H9 (cell line): Measurements from ENCODE around the gene FYN. TPM values are rescaled to one million over a fixed set of nuclear protein-coding genes. Genes with fewer than 3 reads are reported as not detected.

ENCODE experiments used
- DNase-seq: peaks from one replicate; pipeline ENCODE4 v3.0.0-alpha.2; 2017
- H2AFZ ChIP-seq: one replicate; pipeline ENCODE4 v1.6.1; 2013; ENCODE audit warnings: mild to moderate bottlenecking, low read length, control low read depth, moderate library complexity
- H2AK5ac ChIP-seq: 2 replicates; pipeline ENCODE4 v1.6.1; 2013; ENCODE audit warnings: low read length, control low read depth, mixed read lengths; ENCODE audit not compliant: insufficient read length
- H2BK120ac ChIP-seq: one replicate; pipeline ENCODE4 v1.6.1; 2013; ENCODE audit warnings: low read depth, mild to moderate bottlenecking, low read length, control low read depth, inconsistent platforms; ENCODE audit not compliant: poor library complexity, severe bottlenecking
- H2BK12ac ChIP-seq: 2 replicates; pipeline ENCODE4 v1.6.1; 2013; ENCODE audit warnings: low read length, control low read depth, mixed read lengths, low read depth; ENCODE audit not compliant: insufficient read length
- H2BK15ac ChIP-seq: 2 replicates; pipeline ENCODE4 v1.6.1; 2013; ENCODE audit warnings: low read depth, low read length, control low read depth
- H2BK20ac ChIP-seq: one replicate; pipeline ENCODE4 v1.6.1; 2013; ENCODE audit warnings: low read depth, mild to moderate bottlenecking, low read length, control low read depth, inconsistent platforms; ENCODE audit not compliant: poor library complexity, severe bottlenecking
- H2BK5ac ChIP-seq: 2 replicates; pipeline ENCODE4 v1.6.1; 2013; ENCODE audit warnings: low read length, control low read depth, mixed read lengths; ENCODE audit not compliant: insufficient read length
- H3K14ac ChIP-seq: 2 replicates; pipeline ENCODE4 v1.6.1; 2013; ENCODE audit warnings: low read length, control low read depth; ENCODE audit not compliant: insufficient read depth
- H3K18ac ChIP-seq: 2 replicates; pipeline ENCODE4 v1.6.1; 2013; ENCODE audit warnings: low read depth, mild to moderate bottlenecking, mixed read lengths, low read length, control low read depth; ENCODE audit not compliant: insufficient read length
- H3K23ac ChIP-seq: 2 replicates; pipeline ENCODE4 v1.6.1; 2013; ENCODE audit warnings: low read length, control low read depth, mixed read lengths, low read depth; ENCODE audit not compliant: insufficient read length
- H3K23me2 ChIP-seq: 2 replicates; pipeline ENCODE4 v1.6.1; 2013; ENCODE audit warnings: low read depth, mild to moderate bottlenecking, mixed read lengths, low read length, control low read depth; ENCODE audit not compliant: insufficient read length, poor library complexity, severe bottlenecking
- H3K27ac ChIP-seq: 2 replicates; pipeline ENCODE4 v1.5.1; 2013; ENCODE audit warnings: low read length, control low read depth, mixed read lengths, low read depth; ENCODE audit not compliant: insufficient read length
- H3K27me3 ChIP-seq: 2 replicates; pipeline ENCODE4 v1.6.1; 2013; ENCODE audit warnings: low read length, control low read depth, inconsistent platforms; ENCODE audit not compliant: insufficient read depth
- H3K4ac ChIP-seq: 2 replicates; pipeline ENCODE4 v1.6.1; 2013; ENCODE audit warnings: low read depth, mild to moderate bottlenecking, control low read depth, inconsistent platforms, low read length, moderate library complexity
- H3K4me1 ChIP-seq: 2 replicates; pipeline ENCODE4 v1.6.1; 2013; ENCODE audit warnings: low read length, control low read depth, inconsistent platforms; ENCODE audit not compliant: insufficient read depth
- H3K4me2 ChIP-seq: 2 replicates; pipeline ENCODE4 v1.6.1; 2013; ENCODE audit warnings: low read length, control low read depth, mixed read lengths; ENCODE audit not compliant: insufficient read length, insufficient read depth
- H3K56ac ChIP-seq: 2 replicates; pipeline ENCODE4 v1.6.1; 2013; ENCODE audit warnings: low read depth, mild to moderate bottlenecking, mixed read lengths, low read length, control low read depth; ENCODE audit not compliant: insufficient read length
- H3K79me1 ChIP-seq: 2 replicates; pipeline ENCODE4 v1.6.1; 2013; ENCODE audit warnings: low read depth, mild to moderate bottlenecking, moderate library complexity, low read length, control low read depth, inconsistent platforms; ENCODE audit not compliant: insufficient read depth, poor library complexity, severe bottlenecking
- H3K79me2 ChIP-seq: 2 replicates; pipeline ENCODE4 v1.6.1; 2013; ENCODE audit warnings: low read length, control low read depth, inconsistent platforms; ENCODE audit not compliant: insufficient read depth
- H3K9ac ChIP-seq: 2 replicates; pipeline ENCODE4 v1.6.1; 2013; ENCODE audit warnings: low read length, control low read depth, mixed read lengths; ENCODE audit not compliant: insufficient read length; ENCODE audit errors: extremely low read depth
- H3K9me3 ChIP-seq: one replicate; pipeline ENCODE4 v1.6.1; 2013; ENCODE audit warnings: low read depth, low read length, inconsistent platforms; ENCODE audit not compliant: control insufficient read depth
- H3T11ph ChIP-seq: one replicate; pipeline ENCODE4 v1.6.1; 2013; ENCODE audit warnings: mild to moderate bottlenecking, low read length, control low read depth, inconsistent platforms
- H4K20me1 ChIP-seq: one replicate; pipeline ENCODE4 v1.6.1; 2013; ENCODE audit not compliant: control insufficient read depth, insufficient read length, insufficient read depth
- H4K5ac ChIP-seq: 2 replicates; pipeline ENCODE4 v1.6.1; 2013; ENCODE audit warnings: low read depth, mild to moderate bottlenecking, mixed read lengths, low read length, control low read depth; ENCODE audit not compliant: insufficient read length
- H4K8ac ChIP-seq: replicated peaks from 2 replicates; pipeline ENCODE4 v1.6.1; 2013; ENCODE audit warnings: low read length, control low read depth, mixed read lengths, low read depth; ENCODE audit not compliant: insufficient read length
- H4K91ac ChIP-seq: 2 replicates; pipeline ENCODE4 v1.6.1; 2013; ENCODE audit warnings: low read depth, mild to moderate bottlenecking, moderate library complexity, mixed read lengths, low read length, control low read depth; ENCODE audit not compliant: insufficient read length
- H3K27ac Mint-ChIP-seq, 3 experiments: 2 replicates in 2 of 3; 3 replicates in 1 of 3; pipeline ENCODE4 v1.8.0; 2020 to 2021; ENCODE audit warnings: mixed read lengths in 3 of 3, mild to moderate bottlenecking in 1 of 3, moderate library complexity in 1 of 3
- H3K27me3 Mint-ChIP-seq: 2 replicates; pipeline ENCODE4 v1.8.0; 2021; ENCODE audit warnings: low read depth, mild to moderate bottlenecking, moderate library complexity, mixed read lengths
- H3K36me3 Mint-ChIP-seq, 3 experiments: 2 replicates in 2 of 3; 3 replicates in 1 of 3; pipeline ENCODE4 v1.8.0; 2020 to 2021; ENCODE audit warnings: low read depth in 3 of 3, mixed read lengths in 3 of 3; ENCODE audit not compliant: insufficient read depth in 1 of 3
- H3K4me1 Mint-ChIP-seq, 2 experiments: 2 replicates each; pipeline ENCODE4 v1.8.0; 2020; ENCODE audit warnings: mixed read lengths in 2 of 2
- H3K4me3 Mint-ChIP-seq, 2 experiments: 2 replicates in 1 of 2; 3 replicates in 1 of 2; pipeline ENCODE4 v1.8.0; 2020 to 2021; ENCODE audit warnings: mild to moderate bottlenecking in 2 of 2, mixed read lengths in 2 of 2, moderate library complexity in 1 of 2
- H3K9me3 Mint-ChIP-seq, 2 experiments: 2 replicates in 1 of 2; 3 replicates in 1 of 2; pipeline ENCODE4 v1.8.0; 2020; ENCODE audit warnings: mild to moderate bottlenecking in 2 of 2, mixed read lengths in 2 of 2, moderate library complexity in 1 of 2
- CTCF ChIP-seq: fragments of 200-600 bp; sonication (generic); conservative IDR thresholded peaks from 3 replicates; pipeline ENCODE4 v1.8.0; 2021; ENCODE audit warnings: antibody characterized with exemption, mild to moderate bottlenecking
- whole genome bisulfite sequencing: extraction: QIAGEN DNeasy Blood & Tissue Kit; methylation state at CpG from one replicate; pipeline ENCODE4 v1.1.7; 2013; ENCODE audit warnings: missing lambda C conversion rate, low lambda C conversion rate, mixed read lengths; ENCODE audit not compliant: insufficient read length; ENCODE audit errors: extremely low coverage; 5-methylcytosine and 5-hydroxymethylcytosine counted together
- total RNA-seq: library from RNA; stranded (reverse); gene quantifications from 2 replicates; pipeline ENCODE4 v1.2.1, GENCODE V29; 2021

Gene FYN
- total RNA-seq, 1 experiment from 2014 or later = 64.8 TPM

GRCh38 chr6:111834356-111834755, 38.9 kb downstream of the FYN start:
- Histone ChIP-seq H2BK5ac (no peak overlapping the region), H2BK20ac (no peak overlapping the region), H3K56ac (no peak overlapping the region), H3K18ac (no peak overlapping the region), H2BK120ac (no peak overlapping the region), H3K27ac (no peak overlapping the region), H3K9me3 (no peaks in the 10 kb centered on the region), H3K14ac (no peak overlapping the region), H3K23me2 (no peaks in the 10 kb centered on the region), H3K4me2 (no peak overlapping the region), H2AFZ (no peak overlapping the region), H4K5ac (no peak overlapping the region), H3K4me1 (peaks cover 4% of the 10 kb centered on the region), H3K4ac (no peak overlapping the region), H3T11ph (no peak overlapping the region), H3K27me3 (no peaks in the 10 kb centered on the region), H4K20me1 (no peaks in the 10 kb centered on the region), H3K23ac (no peak overlapping the region), H3K9ac (no peak overlapping the region), H3K79me1 (no peaks in the 10 kb centered on the region), H3K79me2 (no peaks in the 10 kb centered on the region), H2BK15ac (no peak overlapping the region), H4K8ac (no peak overlapping the region), H2BK12ac (no peak overlapping the region), H4K91ac (no peak overlapping the region), H2AK5ac (no peak overlapping the region)
- TF ChIP-seq CTCF = no peak
- H3K36me3 Mint-ChIP-seq = no peaks in the 10 kb centered on the region; a peak in 1 of 7 replicates
- H3K4me3 Mint-ChIP-seq = no peak overlapping the region
- no peak overlapping the region for H3K27ac Mint-ChIP-seq
- DNase-seq = no peak
- no peaks in the 10 kb centered on the region for H3K9me3 Mint-ChIP-seq
- peaks cover 10 to 12% of the 10 kb centered on the region in 2 experiments for H3K4me1 Mint-ChIP-seq
- WGBS = no CpG with 5 or more reads among the region's 4 CpGs
- H3K27me3 Mint-ChIP-seq = no peaks in the 10 kb centered on the region
